ENCODE data around the gene LIN28A. TPM values are rescaled to one million over a fixed set of nuclear protein-coding genes. Genes with fewer than 3 reads are reported as not detected.

The LIN28A gene, protein sequence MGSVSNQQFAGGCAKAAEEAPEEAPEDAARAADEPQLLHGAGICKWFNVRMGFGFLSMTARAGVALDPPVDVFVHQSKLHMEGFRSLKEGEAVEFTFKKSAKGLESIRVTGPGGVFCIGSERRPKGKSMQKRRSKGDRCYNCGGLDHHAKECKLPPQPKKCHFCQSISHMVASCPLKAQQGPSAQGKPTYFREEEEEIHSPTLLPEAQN
- not detected for total RNA-seq

DNA sequence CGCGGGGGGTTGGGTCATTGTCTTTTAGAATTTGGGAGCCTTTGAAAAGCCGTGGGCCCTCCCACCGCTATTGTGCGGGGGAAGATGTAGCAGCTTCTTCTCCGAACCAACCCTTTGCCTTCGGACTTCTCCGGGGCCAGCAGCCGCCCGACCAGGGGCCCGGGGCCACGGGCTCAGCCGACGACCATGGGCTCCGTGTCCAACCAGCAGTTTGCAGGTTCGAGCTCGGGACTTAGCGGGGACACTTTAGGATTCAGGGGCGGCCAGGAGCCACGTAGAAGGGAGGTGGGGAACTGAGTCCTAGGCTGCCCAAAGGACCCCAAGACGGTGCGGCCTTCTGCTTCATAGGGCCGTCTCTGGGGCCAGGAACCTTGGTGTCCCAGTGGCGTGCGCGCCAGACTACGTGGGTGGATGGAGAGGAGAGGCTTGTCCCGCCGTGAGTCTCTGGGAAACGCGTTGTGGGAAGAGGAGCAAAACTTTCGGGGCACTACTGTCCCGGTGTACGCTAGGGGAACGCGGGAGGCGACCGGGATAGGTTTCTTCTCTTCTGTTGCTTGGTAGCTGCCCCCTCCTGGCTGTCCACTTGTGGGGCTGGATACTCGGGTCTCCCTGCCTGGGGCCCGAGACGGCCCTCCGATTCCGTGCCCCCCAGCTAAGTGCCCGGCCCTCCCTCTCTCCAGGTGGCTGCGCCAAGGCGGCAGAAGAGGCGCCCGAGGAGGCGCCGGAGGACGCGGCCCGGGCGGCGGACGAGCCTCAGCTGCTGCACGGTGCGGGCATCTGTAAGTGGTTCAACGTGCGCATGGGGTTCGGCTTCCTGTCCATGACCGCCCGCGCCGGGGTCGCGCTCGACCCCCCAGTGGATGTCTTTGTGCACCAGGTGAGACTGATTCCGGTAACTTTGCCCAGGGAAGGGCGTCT, at the start of gene LIN28A:
TSS of gene LIN28A (plus strand) at position 112 of the 918 bp plus-strand sequence. CDS start at position 187, 75 bp downstream.

DNA sequence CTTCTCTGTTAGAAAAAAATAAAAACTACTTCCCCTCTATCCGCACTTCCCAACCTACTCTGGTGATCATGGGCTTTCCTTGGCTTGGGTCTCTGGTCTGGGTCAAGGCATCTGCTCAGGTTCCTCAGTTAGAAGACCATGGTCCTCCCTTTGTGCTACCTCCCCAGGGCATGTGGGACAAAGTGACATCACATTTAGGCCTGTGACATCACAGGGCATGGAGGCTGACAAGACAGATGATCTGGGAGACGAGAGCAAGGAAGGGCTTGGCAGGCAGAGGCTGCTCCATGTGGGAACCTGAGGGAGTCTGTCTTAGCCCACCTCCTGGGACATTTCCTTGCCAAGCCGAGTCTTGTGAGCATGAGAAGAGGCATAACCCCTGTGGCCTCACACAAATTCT, 38.0 kb upstream of the LIN28A start, which contains the start of gene ZNF683:
TSS of gene ZNF683 (minus strand) at position 140 of the 400 bp plus-strand sequence. CDS start 4,179 bp downstream, outside the sequence.

DNA sequence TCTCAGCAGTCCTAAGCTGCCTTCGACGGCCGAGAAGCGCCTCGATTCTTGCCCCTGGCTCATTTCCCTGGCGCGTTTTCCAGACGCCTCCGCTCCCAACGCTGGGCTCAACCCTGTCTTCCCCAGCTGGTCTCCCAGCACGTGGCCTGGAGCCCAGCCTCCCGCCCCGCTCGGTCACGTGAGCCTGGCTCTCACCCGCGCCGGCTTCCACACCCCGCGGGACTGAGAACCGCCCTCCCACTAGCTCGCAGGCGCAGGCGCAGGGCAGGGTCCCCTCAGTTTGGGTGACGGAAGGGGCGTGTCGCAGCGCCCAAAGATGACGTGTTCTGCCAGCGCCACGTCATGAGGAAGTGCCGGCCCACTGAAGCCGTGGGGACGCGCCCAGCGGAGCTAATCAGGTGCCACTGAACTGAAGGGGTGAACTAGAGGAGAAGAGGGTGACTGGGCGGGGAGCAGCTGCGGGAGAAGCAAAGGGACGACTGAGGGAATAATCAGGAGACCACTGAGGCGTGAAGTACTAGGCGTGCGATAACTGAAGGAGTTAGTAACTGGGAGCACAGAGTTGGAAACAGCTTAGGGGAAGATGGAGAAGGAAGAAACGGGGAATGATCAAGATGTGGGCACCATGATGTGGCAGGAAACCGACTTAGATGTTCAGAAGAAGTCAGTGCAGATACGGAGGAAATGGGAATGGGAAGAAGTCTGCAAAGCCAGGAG, 21.5 kb downstream of the LIN28A start, which contains the start of gene DHDDS:
TSS of gene DHDDS (plus strand) at position 343 of the 717 bp plus-strand sequence. CDS start 625 bp downstream, outside the sequence.

DNA sequence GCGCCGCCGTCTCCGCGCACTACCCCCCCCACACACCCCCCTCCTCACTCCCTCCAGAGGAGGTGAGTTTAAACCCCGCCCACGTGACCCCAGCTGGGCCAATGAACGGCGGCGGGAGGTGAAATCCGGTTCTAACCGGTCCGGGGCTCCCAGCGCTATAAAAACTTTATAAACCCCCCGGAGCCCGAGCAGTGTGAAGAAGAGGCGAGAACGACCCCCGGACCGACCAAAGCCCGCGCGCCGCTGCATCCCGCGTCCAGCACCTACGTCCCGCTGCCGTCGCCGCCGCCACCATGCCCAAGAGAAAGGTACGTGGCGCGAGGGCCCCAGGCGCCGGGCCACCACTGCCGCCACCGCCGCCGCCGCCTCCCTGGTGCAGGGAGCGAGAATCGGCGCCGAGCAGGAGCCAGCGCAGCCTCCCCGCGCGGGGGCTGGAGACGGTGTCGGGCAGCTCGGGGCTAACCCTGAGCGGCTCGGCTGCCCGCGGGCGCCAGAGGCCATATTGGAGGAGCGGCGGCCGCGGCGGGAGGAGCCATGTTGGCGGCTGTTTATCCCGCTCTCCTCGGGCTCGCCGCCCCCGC, 61.8 kb downstream of the LIN28A start, which contains the start of gene HMGN2:
TSS of gene HMGN2 (plus strand) at position 121 of the 581 bp plus-strand sequence. CDS start at position 294, 173 bp downstream.

Other genes with a start within 250 kb of the LIN28A start
- gene C1orf232, start 241.9 kb upstream of the LIN28A start, total RNA-seq: not detected
- gene ZNF593, start 240.9 kb upstream of the LIN28A start, total RNA-seq: 10.8 TPM
- gene ZNF593OS, start 239.0 kb upstream of the LIN28A start, total RNA-seq: not detected
- gene CNKSR1, start 233.3 kb upstream of the LIN28A start, total RNA-seq: 1.4 TPM
- gene CATSPER4, start 220.2 kb upstream of the LIN28A start, total RNA-seq: not detected
- 16.1 TPM for gene CEP85, start 176.6 kb upstream of the LIN28A start, total RNA-seq
- gene SH3BGRL3, start 130.7 kb upstream of the LIN28A start, total RNA-seq: 19.8 TPM
- 9.9 TPM for gene UBXN11, start 104.2 kb upstream of the LIN28A start, total RNA-seq
- gene CD52, start 92.9 kb upstream of the LIN28A start, total RNA-seq: not detected
- 1.4 TPM for gene CRYBG2, start 56.7 kb upstream of the LIN28A start, total RNA-seq
- gene ZNF683, start 38.1 kb upstream of the LIN28A start, total RNA-seq: not detected
- gene DHDDS, start 21.5 kb downstream of the LIN28A start, total RNA-seq: 31.6 TPM
- gene HMGN2, start 61.6 kb downstream of the LIN28A start, total RNA-seq: 309 TPM
- gene RPS6KA1, start 118.9 kb downstream of the LIN28A start, total RNA-seq: 11.3 TPM